GM21528 (cell line): ENCODE results near the gene PCBD1.
"Not testable (repeated sequence)": the region's sequence is repeated elsewhere in the genome, so short reads cannot be mapped to it uniquely, and the experiment has no call there.

Experiments
- ATAC-seq: cut with Tn5 transposase; IDR thresholded peaks from one replicate; pipeline ENCODE4 v1.9.1; 2021; ENCODE audit warnings: mild to moderate bottlenecking, moderate library complexity; ENCODE audit not compliant: unreplicated experiment, low FRiP score

The PCBD1 gene

DNA sequence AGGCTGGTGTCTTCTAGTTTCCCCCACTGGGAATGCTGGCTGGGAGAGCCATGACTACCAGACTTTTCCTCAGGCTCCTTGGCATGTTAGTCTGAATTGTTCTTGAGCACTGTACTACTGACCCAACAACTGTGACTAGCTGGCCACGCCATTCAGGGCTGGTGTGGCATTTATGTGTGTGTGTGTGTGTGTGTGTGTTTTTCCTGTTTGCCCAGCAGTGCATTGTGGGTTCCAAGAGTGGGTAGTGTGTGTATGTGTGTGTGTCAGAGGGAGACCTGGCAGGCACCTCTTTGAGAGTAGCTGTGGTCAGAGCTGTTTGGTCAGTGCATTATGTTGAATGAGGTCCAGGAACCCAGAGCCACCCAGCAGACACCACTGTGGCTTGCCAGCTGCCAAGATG is 9.2 kb downstream of the PCBD1 start:
- ATAC-seq: no peak

DNA sequence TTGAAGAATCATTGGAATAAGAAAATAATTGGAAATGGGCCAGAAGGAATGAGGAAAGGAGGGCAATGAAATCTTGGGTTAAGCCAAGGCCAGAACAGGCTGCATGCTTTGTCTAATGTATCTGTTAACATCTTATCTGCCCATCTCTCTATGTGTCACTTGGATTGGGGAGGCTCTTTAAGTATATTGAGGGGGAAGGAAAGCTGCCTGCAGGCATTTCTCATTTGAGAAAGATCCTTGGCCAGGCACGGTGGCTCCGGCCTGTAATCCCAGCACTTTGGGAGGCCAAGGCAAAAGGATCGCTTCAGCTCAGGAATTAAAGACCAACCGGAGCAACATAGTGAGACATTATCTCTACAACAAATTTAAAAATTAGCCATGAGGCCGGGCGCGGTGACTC is 14.3 kb downstream of the PCBD1 start:
- ATAC-seq: no peak

DNA sequence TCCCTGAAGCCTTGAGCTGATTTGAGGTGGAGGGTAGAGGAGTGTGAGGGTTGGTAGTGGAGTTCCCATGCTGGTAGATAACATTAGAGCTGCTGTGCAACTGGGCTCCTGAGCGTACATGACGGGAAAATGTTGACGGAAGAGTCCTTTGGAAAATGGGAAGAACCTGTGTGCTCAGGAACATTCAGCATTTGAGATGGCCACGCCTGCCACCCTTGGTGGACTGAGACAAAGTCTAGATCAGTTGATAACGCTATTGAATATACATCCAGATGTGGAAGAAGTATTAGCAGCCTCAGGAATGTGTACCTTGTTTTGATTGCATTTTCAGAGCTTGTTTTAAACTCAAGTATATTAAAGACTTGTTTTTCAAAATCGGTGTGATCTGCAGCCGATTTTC is 16.1 kb downstream of the PCBD1 start:
- no peak for ATAC-seq

DNA sequence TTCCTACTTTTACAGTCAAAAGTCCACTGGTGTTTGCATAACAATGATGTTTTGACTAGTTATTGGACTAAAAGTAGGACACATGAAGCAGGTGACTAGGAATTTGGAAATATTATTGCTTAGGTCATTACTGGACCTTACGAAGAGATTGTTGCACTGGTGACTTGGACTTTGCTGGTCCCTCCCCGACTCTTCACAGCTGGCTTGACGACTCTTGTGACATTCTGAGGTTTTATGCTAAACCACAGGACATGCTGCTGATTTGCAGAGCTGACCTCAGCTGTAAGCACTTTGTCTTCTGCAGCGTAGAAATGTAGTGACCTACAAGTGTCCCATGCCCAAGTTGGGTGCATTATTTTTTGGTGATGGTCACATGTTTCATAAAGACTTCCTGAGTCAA is 21.9 kb downstream of the PCBD1 start:
- ATAC-seq: no peak

DNA sequence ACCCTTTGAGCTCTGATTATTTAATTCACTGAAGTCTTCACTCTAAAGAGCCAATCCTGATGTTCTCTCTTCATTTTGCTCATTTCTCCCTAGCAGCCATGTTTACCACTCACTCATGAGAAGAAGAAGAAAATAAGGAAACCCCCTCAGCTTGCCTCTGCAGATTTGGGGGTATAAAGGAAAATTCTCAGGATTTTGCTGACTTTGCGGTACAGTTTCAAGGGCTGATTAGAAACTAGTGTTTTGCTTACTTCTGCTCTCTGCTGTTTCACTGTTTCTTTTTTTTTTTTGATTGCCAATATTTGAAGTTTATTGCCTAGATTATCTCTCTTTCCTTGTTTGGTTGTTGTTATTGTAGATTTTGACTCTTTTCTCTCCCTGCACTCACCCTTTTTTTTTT is 23.4 kb downstream of the PCBD1 start:
- ATAC-seq: no peak

DNA sequence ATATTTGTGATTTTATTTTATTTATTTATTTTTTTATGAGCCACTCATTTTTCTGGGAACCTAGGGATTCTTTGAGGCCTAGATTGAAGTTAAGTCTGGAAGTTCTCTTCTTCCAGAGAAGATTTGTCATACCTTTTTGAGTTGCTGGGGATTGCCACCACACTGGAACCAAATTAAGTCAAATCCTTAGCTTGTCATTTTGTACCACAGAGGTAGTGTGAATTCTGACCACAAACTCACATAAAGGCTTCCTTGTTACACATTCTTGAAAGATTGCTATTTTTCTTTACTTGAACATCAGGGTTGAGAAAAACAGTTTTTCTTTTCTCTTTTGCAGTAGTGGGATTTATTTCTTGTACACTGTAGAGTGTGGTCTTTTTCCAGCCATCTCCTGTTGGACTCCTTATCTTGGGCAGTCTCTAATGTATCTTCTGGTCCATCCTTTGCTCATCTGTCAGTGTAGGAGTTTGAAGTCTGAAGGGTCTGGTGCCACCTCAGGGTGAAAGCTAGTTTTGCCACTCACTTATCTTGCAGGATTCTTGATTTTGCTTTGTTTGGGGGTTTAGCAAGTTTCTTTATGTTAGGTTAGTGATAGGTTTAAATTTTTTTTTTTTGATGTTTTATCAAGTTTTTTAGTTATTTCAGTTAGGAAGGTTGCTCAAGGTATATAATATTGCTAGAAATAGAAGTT is 24.8 kb downstream of the PCBD1 start:
- ATAC-seq: no peak

DNA sequence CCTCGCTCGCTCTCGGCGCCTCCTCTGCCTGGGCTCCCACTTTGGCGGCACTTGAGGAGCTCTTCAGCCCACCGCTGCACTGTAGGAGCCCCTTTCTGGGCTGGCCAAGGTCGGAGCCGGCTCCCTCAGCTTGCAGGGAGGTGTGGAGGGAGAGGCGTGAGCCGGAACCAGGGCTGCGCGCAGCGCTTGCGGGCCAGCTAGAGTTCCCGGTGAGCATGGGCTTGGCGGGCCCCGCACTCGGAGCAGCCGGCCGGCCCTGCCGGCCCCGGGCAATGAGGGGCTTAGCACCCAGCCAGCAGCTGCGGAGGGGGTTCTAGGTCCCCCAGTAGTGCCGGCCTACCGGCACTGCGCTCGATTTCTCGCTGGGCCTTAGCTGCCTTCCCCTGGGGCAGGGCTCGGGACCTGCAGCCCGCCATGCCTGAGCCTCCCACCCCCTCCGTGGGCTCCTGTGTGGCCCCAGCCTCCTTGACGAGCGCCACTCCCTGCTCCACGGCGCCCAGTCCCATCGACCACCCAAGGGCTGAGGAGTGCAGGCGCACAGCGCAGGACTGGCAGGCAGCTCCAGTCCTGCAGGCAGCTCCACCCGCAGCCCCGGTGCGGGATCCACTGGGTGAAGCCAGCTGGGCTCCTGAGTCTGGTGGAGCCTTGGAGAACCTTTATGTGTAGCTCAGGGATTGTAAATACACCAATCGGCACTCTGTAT is 26.7 kb downstream of the PCBD1 start:
- ATAC-seq: not testable (repeated sequence)

DNA sequence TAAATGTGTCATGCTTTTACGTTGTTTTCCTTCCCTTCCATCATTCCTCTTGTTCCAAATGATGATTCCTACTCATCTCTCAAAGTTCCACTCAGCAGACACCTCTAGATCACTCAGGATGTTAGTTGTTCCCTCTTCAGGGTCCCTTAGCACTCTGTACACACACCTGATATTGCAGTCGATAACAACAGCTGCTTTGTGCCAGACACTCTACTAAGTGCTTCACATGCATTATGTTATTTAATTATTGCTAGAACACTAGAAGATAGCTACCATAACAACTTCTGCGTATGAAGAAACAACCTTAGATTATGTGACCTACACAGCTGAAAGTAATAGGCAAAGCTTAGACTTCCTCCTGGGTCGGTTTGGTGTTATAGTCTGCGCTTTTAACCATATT is 29.6 kb downstream of the PCBD1 start:
- no peak for ATAC-seq

DNA sequence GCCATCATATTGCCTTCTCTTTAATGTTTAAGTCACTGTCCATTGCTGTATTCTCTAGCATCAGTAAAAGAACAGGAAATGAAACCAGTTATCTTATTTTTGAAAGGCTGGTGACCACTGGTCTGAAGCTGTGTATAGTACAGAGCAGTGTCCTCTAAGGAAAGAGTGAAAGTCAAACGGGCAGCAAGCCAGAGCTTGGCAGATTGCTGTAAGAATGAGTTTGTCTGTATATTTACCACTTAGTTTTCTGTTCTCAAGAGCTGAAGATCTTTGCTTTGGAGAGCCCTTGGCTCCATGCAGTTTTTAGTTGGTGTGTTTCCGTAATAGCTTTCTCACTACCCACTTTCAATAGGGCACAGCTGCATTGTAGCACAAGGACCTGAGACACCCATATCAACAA is 31.9 kb downstream of the PCBD1 start:
- ATAC-seq: no peak

DNA sequence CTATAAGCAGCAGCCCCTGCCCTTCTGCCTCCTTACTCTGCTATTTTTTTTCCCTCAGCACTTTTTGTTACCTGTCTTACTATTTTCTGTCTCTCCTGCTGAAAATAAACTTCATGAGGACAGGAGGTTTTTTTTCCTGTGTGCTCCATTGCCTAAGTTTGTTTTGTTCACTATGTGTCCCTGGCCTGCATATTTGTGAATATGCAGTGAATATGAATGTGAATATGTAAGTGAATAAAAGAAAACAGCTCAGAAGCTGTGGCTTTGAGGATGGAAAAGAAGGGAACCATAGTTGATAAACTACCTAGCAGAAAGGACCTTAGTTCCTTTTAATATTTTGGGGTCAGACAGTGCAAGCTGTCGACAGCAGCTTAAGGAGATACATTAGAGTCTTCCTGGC is 34.9 kb downstream of the PCBD1 start:
- ATAC-seq: no peak

DNA sequence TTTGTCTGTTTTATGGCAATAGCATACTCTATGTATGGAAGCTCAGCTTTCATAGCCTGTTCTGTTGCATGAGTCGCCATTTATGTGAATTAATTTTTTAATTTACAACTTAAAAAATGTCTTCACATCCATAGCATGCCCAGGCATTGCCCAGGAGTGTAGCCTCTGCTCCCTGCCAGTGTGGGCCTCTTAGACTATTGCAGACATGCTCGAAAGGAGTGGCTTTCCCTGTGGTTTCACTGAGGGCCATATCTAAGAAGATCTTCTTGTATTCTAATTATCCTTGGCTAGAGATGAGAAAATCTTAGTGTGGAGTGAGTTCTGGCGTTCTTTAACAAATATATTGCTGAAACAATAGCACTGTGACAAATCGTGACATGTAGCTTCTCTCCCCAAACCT is 35.3 kb downstream of the PCBD1 start:
- ATAC-seq: no peak

DNA sequence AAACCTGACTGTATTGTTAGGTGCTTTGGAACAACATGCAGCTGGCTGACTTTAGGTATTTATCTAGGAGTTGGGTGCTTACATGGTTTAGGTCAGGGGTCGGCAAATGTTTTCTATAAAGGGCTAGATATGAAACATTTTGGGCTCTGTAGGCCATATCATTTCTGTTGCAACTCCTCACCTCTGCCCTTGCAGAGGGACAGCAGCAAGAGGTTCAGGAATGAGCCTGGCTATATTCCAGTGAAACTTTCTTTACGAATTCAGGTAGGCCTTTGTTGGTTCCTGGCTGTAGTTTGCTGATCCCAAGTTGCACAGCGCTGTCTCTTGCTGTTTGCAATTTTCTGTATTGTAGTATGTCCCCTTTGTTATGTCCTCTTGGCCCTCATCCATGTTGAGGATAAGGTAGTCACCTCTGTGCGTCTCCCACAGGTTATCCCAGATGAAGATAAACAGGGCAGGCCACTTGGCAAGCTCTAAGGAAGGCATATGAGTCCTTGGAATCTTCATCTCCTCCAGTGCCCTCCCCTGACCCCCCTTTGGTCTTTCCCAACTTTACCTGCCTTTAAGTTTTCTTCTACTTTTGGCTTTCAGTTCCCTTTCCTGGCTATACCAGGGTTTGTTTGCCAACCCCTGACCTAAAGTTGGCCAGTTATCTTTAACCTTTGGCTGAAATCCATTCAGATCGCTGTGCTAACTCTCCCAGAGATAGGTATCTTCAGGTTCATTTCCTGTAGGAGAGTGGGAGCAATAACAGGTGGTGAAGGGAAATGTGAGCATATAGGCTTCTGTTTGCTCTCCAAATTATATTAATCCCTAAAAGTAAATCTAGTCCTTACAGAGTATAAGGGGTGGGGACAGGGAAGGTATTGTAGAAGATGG is 36.5 kb downstream of the PCBD1 start:
- no peak for ATAC-seq

DNA sequence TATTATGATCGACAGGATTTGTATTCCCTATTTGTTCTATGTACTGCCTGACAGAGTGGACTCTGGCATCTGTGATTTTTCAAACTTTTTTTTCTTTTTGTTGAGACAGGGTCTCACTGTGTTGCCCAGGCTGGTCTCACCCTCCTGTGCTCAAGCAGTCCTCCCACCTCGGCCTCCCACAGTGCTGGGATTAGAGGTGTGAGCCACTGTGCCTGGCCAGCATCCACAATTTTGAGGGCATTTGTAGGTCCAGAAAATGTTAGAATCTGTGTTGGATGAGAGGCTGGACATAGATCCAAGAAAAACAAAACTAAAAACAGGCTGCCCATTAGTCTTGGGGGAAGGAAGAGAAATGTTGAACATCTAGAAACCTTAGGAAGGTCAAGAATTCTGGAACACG is 38.3 kb downstream of the PCBD1 start:
- ATAC-seq: no peak

DNA sequence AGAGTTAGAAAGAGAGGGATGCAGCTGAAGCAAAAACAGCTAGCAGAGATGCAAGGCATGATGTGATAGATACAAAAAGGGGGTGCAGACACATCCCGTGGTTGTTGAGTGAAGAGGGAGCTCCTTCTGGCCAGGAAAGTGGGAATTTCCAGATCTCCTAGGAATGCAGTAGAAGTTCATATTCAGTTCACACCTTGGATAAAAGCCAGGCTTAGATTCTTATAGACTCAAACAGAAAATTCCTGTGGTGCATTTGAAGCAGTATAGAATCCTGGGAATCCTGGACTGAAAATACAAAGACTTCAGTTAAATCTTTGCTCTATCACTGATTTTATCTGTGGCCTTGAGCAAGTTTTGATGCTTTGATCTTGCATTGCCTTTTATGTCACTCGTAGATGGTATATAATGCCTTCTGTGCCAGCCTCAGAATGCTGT is 38.8 kb downstream of the PCBD1 start:
- ATAC-seq: no peak

DNA sequence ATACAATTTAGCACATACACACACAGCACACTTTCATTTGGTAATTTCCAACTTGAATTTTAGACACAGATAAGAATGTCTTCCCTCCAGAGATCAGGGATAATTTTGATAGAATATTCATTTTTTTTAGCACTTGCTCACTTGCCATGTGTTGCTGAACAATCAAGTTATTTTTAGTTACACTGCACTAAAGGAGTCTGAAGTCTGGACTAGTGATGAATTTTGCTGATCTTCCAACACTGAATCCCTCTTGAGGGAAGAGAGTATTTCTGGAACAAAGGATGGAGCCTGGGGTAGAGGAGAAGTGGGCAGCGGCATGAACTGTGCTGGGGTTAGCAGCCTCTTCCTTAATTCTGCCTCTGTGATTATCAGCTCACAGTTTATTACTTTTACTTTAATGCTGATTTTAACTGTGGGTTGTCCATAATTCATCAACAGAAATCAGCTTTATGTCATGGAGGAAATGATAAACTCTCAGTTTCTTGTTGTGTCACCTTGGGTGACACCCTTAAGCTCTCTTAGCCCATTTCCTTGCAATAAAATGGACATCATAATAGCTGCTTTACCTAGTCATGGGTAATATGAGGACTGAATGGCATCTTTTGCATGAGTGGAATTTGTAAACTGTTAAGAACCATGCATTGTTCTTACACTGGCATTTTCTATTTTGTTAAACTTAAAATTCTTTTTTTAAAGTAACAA is 40.6 kb downstream of the PCBD1 start:
- no peak for ATAC-seq

DNA sequence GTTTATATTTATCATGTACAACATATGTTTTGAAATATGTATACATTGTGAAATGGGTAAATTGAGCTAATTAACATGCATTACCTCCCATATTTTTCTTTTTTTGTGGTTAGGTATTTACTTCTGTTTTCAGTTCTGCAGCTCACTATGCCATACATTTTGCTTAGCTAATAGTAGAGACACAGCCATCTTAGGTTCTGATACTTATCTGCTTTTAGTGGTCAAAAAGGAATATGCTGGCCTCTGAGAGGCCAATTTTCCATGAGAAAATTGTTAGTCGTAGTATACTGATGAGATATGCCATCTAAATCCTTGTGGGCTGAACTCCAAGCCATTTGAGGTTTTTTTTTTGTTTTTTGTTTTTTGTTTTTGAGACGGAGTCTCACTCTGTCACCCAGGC is 41.6 kb downstream of the PCBD1 start:
- ATAC-seq: no peak

DNA sequence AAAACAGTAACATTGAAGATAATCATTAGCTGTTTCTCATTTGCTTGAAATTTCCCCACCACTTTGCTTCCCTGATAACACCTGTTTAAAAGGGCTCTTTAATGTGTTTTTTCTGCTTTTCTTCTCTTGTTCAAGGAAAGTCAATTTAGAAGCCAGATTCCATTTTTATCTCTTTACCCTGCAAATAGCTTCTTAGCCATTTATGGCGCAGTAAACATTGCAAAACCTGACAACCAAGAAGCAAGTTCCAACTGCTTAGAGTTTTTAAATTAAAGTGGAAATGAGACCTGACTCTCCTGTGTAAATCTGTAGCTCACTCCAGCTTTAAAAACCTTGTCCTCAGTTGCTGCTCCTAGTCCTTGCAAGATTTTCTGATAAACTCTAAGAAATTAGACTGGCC is 42.5 kb downstream of the PCBD1 start:
- ATAC-seq: no peak

DNA sequence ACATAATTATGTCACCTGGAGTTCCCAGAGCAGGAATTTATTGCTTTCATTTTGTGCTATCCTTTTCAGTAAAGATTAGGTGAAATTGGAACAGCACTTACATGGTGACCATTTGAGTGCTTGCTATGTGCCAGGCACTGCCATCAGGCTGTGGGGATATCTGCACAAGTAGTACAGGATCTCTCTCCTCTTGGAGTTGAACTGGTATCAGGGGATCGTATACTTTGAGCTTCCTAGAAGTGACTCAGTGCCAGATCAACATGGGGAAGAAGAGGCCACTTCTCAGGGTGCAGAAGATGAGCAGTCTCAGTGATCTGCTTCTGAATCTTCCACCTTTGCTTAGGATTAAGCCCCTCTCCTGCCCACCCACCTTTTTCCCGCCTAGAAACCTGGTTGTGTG is 43.1 kb downstream of the PCBD1 start:
- no peak for ATAC-seq

DNA sequence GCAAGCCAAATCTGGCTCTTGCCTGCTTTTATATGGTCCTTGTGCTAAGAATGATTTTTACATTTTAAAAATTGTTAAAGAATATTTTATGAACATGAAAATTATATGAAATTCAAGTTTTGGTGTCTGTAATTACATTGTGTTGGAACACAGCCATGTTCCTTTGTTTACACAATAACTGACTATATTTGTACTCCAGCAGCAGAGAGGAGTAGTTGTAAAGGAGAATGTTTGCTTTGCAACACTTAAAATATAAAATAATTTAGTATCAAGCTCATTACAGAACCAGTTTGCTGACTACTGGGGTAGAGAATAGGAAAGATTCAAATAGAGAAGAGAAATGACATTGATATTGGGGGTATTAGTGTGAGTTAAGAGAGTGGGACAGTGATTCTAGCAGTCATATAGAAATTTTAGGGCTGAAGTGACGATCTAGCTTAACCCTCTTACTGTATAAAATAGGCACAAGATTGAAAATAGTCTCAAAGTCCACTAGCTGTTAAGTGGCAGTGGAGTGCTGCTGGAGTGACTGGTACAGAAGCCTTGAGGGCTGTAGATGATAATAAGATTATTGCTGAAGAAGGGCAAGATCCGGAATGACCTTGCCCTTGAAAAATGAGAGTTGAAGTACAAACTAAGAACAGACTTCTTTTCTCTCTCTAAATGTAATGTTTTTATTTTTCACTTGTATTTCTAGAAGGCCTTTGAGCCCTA is 44.4 kb downstream of the PCBD1 start:
- no peak for ATAC-seq

DNA sequence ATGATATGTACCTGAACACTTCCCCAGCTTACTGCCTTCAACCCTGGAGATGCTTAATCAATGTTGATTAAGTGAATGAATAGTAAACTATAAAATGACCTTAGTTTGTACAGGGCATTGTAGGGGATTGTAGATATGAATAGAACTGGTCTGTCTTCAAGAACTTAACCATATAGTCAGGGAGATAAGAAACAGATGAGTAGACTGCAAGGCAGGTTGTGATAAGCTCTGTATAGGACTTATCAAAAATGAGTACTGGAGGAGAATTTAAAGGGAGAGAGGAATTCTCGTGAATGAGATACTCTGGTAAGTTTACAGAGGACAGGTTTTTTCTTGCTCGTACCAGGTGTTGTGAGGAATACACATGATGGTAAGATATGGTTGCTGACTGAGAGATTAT is 45.0 kb downstream of the PCBD1 start:
- ATAC-seq: no peak
